ENCODE data around the gene MAP3K2. TPM values are rescaled to one million over a fixed set of nuclear protein-coding genes. Genes with fewer than 3 reads are reported as not detected.

MAP3K2 gene
- polyA plus RNA-seq, 1 experiment: 10.9 TPM

DNA sequence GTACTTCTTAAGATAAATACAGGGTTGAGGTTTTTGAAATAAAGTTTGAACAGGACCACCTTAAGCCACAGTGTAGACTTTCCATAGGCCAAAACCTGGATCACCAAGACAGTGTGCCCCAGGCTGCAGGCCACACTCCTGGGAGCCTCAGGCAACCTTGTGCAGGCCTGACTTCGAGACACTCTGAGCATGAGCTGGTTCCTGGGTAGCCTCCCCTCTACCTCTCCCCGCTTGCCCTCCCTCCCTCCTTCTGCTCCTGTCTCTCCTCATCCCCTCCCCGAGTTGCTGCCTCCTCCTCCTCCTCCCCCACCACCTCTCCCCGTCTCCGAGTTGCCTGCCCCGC is 19.9 kb upstream of the MAP3K2 start:
- Histone ChIP-seq H3K27me3 (ENCODE audit: control insufficient read depth, insufficient read depth, low read length) (no peaks in the 10 kb centered on the region), H3K4me3 (ENCODE audit: low read depth, low read length) (no peak overlapping the region), H3K36me3 (ENCODE audit: control insufficient read depth, insufficient read depth, low read length) (no peaks in the 10 kb centered on the region)
- ChIA-PET POLR2A (no interaction called here), CTCF (interaction anchor here (1.2 to 1.6 kb wide), 2 partner anchors 12 to 19 kb away, joined by 3 to 4 read pairs; partner anchors contain the start of gene MAP3K2)
- no peak for DNase-seq (ENCODE audit: low read depth)
- TF ChIP-seq, protein P1, sequence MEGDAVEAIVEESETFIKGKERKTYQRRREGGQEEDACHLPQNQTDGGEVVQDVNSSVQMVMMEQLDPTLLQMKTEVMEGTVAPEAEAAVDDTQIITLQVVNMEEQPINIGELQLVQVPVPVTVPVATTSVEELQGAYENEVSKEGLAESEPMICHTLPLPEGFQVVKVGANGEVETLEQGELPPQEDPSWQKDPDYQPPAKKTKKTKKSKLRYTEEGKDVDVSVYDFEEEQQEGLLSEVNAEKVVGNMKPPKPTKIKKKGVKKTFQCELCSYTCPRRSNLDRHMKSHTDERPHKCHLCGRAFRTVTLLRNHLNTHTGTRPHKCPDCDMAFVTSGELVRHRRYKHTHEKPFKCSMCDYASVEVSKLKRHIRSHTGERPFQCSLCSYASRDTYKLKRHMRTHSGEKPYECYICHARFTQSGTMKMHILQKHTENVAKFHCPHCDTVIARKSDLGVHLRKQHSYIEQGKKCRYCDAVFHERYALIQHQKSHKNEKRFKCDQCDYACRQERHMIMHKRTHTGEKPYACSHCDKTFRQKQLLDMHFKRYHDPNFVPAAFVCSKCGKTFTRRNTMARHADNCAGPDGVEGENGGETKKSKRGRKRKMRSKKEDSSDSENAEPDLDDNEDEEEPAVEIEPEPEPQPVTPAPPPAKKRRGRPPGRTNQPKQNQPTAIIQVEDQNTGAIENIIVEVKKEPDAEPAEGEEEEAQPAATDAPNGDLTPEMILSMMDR (IDR thresholded peaks at IDR 0.05; ENCODE audit: insufficient read depth, low read depth, low read length): no peak

DNA sequence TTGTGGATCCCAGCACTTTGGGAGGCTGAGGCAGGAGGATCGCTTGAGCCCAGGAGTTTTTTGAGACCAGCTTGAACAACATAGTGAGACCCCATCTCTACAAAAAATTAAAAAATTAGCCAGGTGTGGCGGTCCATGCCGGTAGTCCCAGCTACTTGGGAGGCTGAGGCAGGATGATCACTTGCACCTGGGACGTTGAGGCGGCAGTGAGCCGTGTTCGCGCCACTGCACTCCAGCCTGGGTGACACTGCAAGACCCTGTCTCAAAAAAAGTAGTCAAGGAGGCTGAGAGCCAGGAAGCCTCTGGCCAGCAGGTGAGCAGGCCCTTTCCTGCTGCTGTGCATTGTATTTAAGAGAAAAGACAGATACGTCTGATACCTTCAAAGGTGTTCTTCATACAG is 19.3 kb upstream of the MAP3K2 start:
- CTCF ChIA-PET: interaction anchor here (1.2 to 1.6 kb wide), 2 partner anchors 12 to 19 kb away, joined by 3 to 4 read pairs; partner anchors contain the start of gene MAP3K2
- no peak for DNase-seq (ENCODE audit: low read depth)
- Histone ChIP-seq H3K4me3 (ENCODE audit: low read depth, low read length) (no peak overlapping the region), H3K27me3 (ENCODE audit: control insufficient read depth, insufficient read depth, low read length) (no peaks in the 10 kb centered on the region), H3K36me3 (ENCODE audit: control insufficient read depth, insufficient read depth, low read length) (no peaks in the 10 kb centered on the region)
- TF ChIP-seq, protein P1 (IDR thresholded peaks at IDR 0.05; ENCODE audit: insufficient read depth, low read depth, low read length): no peak
- POLR2A ChIA-PET: interaction anchor here (0.6 kb wide), 1 partner anchor 10 kb away, joined by 7 read pairs; no protein-coding TSS in a partner anchor

DNA sequence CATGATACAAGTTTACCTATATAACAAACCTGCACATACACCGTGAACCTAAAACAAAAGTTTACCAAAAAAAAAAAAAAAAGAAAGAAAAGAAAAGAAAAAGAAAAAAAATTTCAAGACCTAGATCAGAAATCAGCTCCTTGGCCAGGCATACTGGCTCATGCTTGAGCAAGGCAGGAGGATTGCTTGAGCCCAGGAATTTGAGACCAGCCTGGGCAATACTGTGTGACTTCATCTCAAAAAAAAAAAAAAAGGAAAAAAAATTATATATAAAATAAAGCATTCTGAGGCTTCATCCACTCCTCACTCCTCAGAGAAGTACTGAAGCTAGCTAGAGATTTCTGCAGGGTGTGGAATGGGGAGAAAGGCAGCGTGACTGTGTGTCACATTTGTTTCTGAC is 18.7 kb upstream of the MAP3K2 start:
- DNase-seq (ENCODE audit: low read depth): no peak
- TF ChIP-seq, protein P1 (IDR thresholded peaks at IDR 0.05; ENCODE audit: insufficient read depth, low read depth, low read length): no peak
- H3K27me3 ChIP-seq (ENCODE audit: control insufficient read depth, insufficient read depth, low read length): no peaks in the 10 kb centered on the region
- CTCF ChIA-PET: no interaction called here
- no peaks in the 10 kb centered on the region for H3K36me3 ChIP-seq (ENCODE audit: control insufficient read depth, insufficient read depth, low read length)
- POLR2A ChIA-PET: interaction anchor here (0.6 kb wide), 1 partner anchor 11 kb away, joined by 7 read pairs; no protein-coding TSS in a partner anchor
- H3K4me3 ChIP-seq (ENCODE audit: low read depth, low read length): no peak overlapping the region

DNA sequence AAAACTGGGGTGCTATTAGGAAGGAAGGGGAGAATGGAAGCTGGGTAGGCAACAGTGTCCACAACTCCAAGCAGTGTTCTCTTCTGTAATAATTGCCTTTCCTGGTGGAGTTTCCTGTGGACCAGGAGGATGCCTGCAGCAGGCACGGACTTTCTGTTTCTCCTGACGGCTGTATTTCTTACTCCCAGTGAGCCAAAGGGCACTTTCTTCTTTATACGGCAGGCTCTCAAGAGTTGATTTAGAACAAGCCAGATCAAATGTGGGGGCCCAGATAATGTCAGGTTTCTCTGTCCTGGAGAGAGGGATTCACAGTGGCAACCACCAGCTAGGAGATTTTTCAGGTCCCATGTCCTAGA is 17.5 kb upstream of the MAP3K2 start:
- TF ChIP-seq, protein P1 (IDR thresholded peaks at IDR 0.05; ENCODE audit: insufficient read depth, low read depth, low read length): no peak
- no peaks in the 10 kb centered on the region for H3K27me3 ChIP-seq (ENCODE audit: control insufficient read depth, insufficient read depth, low read length)
- POLR2A ChIA-PET: no interaction called here
- H3K36me3 ChIP-seq (ENCODE audit: control insufficient read depth, insufficient read depth, low read length): no peaks in the 10 kb centered on the region
- no peak for DNase-seq (ENCODE audit: low read depth)
- CTCF ChIA-PET: interaction anchor here (1.2 kb wide), 1 partner anchor 20 kb away, joined by 3 read pairs; no protein-coding TSS in a partner anchor
- H3K4me3 ChIP-seq (ENCODE audit: low read depth, low read length): no peak overlapping the region

DNA sequence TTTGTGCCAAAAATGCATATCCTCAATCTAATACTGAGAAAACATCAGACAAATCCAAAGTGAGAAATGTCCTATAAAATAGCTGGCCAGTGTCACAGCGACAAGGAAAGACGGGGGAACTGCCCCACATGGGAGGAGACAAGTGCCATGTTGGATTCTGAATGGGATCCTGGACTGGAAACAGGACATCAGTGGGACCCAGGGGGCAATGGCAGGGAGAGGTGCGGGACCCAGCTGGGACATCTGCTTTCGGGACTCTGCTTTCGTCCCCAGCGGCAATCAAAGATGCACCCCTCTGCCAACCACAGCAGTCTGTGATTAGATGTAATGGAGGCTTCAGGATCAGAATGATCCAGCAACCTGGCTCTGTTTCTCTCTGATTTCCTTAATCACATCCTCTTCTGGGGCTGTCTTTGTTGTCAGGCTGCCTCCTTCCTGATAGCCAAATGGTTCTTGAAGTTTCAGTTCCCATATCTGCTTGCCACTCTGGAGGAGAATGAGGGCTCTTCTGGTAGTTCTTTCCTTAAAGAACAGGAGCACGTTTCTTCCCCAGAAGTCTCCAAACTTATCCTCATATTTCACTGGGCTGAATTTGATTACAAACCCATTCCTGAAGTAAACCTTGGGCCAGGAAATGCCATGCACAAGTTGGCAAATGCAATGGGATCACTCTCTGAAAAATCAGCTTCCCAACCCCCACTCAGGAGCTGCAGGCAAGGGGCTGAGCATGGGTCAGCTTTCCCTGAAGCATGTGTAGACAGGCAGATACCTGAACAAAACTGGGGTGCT is 16.9 kb upstream of the MAP3K2 start:
- H3K27me3 ChIP-seq (ENCODE audit: control insufficient read depth, insufficient read depth, low read length): no peaks in the 10 kb centered on the region
- POLR2A ChIA-PET: no interaction called here
- CTCF ChIA-PET: interaction anchor here (1.1 to 1.2 kb wide), 2 partner anchors 11 to 19 kb away, joined by 3 read pairs; no protein-coding TSS in a partner anchor
- DNase-seq (ENCODE audit: low read depth): no peak
- TF ChIP-seq, protein P1 (IDR thresholded peaks at IDR 0.05; ENCODE audit: insufficient read depth, low read depth, low read length): no peak
- no peak overlapping the region for H3K4me3 ChIP-seq (ENCODE audit: low read depth, low read length)
- no peaks in the 10 kb centered on the region for H3K36me3 ChIP-seq (ENCODE audit: control insufficient read depth, insufficient read depth, low read length)

Measured in BJ (cell line).